ENCODE measurements around the gene FARP1. TPM values are rescaled to one million over a fixed set of nuclear protein-coding genes. Genes with fewer than 3 reads are reported as not detected.

FARP1 gene
- total and polyA plus RNA-seq, 2 of the 13 experiments (the other 11 are each of a cell fraction or from before 2014, with no cell fraction given): 70.6 to 126 TPM

DNA sequence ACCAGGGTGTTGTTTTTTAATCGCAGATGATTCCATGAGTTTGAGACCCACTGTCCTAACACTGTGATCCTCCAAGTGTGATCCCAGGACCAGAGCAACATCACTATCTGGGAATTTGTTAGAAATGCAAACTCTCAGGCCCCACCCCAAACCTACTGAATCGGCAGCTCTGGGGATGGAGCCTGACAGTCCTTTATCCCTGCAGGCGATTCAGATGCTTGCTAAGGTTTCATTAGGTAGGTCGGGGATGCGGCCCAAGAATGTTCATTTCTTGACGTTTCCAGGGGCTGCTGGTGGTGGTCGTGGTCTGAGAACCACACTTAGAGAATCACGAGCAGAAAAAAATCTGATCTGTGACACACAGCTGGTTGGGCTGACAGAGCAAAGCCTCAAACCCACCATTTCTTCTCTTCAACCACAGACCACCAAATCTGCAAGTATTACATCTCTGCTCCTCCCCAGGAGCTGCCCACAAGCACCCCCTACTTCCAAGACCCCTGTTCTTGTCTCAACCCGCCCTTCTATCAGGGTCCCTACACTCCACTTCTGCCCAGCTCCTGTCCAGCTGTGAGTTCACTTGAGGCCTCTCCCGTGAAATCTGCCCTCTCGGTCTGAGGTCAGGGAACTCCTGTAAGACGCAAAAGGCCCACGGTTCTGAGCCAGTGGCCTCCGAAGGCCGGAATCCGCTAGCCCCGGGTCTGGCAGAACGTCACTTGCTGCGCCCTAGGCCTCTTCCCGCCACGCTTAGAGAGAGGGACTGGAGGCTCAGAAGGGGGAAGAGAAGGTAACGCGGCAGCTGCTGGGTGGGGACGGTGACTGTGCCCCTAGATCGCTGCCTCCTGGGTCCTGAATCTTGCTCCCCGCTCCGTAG, 1.1 kb upstream of the FARP1 start (continued):
- TF ChIP-seq ZNF746 (CRISPR knock-in tag; IDR thresholded peaks at IDR 0.05) (peak; percentile 15; the same call in 1 of the 2 replicates), ZFP90 (CRISPR knock-in tag; IDR thresholded peaks at IDR 0.05; ENCODE audit: borderline replicate concordance) (no peak), ZSCAN31 (CRISPR knock-in tag; IDR thresholded peaks at IDR 0.05; ENCODE audit: low read depth) (0 out of 2 replicates have a peak, but pooled peaks have one; percentile 24), THAP11 (CRISPR knock-in tag; IDR thresholded peaks at IDR 0.05) (0 out of 2 replicates have a peak, but pooled peaks have one; percentile 0), ZFP37 (CRISPR knock-in tag; IDR thresholded peaks at IDR 0.05; ENCODE audit: borderline replicate concordance) (0 out of 2 replicates have a peak, but pooled peaks have one; percentile 46), POLR2AphosphoS5 (IDR thresholded peaks at IDR 0.05; ENCODE audit: low read depth, low read length) (0 out of 2 replicates have a peak, but pooled peaks have one; percentile 5), ZNF607 (CRISPR knock-in tag; IDR thresholded peaks at IDR 0.05; ENCODE audit: borderline replicate concordance) (peak; percentile 16; the same call in 1 of the 2 replicates), SRSF1 (optimal IDR thresholded peaks at IDR 0.05; ENCODE audit: low read depth, low read length) (no peak), ZNF546 (CRISPR knock-in tag; conservative IDR thresholded peaks at IDR 0.05) (0 out of 2 replicates have a peak, but pooled peaks have one; percentile 12), ZNF224 (CRISPR knock-in tag; IDR thresholded peaks at IDR 0.05) (no peak), ZNF225 (CRISPR knock-in tag; IDR thresholded peaks at IDR 0.05) (no peak), ZNF816 (CRISPR knock-in tag; IDR thresholded peaks at IDR 0.05; ENCODE audit: borderline replicate concordance) (0 out of 2 replicates have a peak, but pooled peaks have one; percentile 16)
- TF ChIP-seq, protein P1, sequence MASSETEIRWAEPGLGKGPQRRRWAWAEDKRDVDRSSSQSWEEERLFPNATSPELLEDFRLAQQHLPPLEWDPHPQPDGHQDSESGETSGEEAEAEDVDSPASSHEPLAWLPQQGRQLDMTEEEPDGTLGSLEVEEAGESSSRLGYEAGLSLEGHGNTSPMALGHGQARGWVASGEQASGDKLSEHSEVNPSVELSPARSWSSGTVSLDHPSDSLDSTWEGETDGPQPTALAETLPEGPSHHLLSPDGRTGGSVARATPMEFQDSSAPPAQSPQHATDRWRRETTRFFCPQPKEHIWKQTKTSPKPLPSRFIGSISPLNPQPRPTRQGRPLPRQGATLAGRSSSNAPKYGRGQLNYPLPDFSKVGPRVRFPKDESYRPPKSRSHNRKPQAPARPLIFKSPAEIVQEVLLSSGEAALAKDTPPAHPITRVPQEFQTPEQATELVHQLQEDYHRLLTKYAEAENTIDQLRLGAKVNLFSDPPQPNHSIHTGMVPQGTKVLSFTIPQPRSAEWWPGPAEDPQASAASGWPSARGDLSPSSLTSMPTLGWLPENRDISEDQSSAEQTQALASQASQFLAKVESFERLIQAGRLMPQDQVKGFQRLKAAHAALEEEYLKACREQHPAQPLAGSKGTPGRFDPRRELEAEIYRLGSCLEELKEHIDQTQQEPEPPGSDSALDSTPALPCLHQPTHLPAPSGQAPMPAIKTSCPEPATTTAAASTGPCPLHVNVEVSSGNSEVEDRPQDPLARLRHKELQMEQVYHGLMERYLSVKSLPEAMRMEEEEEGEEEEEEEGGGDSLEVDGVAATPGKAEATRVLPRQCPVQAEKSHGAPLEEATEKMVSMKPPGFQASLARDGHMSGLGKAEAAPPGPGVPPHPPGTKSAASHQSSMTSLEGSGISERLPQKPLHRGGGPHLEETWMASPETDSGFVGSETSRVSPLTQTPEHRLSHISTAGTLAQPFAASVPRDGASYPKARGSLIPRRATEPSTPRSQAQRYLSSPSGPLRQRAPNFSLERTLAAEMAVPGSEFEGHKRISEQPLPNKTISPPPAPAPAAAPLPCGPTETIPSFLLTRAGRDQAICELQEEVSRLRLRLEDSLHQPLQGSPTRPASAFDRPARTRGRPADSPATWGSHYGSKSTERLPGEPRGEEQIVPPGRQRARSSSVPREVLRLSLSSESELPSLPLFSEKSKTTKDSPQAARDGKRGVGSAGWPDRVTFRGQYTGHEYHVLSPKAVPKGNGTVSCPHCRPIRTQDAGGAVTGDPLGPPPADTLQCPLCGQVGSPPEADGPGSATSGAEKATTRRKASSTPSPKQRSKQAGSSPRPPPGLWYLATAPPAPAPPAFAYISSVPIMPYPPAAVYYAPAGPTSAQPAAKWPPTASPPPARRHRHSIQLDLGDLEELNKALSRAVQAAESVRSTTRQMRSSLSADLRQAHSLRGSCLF (CRISPR knock-in tag; IDR thresholded peaks at IDR 0.05; ENCODE audit: borderline replicate concordance): no peak
- TF ChIP-seq, protein P2, sequence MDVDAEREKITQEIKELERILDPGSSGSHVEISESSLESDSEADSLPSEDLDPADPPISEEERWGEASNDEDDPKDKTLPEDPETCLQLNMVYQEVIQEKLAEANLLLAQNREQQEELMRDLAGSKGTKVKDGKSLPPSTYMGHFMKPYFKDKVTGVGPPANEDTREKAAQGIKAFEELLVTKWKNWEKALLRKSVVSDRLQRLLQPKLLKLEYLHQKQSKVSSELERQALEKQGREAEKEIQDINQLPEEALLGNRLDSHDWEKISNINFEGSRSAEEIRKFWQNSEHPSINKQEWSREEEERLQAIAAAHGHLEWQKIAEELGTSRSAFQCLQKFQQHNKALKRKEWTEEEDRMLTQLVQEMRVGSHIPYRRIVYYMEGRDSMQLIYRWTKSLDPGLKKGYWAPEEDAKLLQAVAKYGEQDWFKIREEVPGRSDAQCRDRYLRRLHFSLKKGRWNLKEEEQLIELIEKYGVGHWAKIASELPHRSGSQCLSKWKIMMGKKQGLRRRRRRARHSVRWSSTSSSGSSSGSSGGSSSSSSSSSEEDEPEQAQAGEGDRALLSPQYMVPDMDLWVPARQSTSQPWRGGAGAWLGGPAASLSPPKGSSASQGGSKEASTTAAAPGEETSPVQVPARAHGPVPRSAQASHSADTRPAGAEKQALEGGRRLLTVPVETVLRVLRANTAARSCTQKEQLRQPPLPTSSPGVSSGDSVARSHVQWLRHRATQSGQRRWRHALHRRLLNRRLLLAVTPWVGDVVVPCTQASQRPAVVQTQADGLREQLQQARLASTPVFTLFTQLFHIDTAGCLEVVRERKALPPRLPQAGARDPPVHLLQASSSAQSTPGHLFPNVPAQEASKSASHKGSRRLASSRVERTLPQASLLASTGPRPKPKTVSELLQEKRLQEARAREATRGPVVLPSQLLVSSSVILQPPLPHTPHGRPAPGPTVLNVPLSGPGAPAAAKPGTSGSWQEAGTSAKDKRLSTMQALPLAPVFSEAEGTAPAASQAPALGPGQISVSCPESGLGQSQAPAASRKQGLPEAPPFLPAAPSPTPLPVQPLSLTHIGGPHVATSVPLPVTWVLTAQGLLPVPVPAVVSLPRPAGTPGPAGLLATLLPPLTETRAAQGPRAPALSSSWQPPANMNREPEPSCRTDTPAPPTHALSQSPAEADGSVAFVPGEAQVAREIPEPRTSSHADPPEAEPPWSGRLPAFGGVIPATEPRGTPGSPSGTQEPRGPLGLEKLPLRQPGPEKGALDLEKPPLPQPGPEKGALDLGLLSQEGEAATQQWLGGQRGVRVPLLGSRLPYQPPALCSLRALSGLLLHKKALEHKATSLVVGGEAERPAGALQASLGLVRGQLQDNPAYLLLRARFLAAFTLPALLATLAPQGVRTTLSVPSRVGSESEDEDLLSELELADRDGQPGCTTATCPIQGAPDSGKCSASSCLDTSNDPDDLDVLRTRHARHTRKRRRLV (CRISPR knock-in tag; IDR thresholded peaks at IDR 0.05): peak; percentile 44; the same call in 1 of the 2 replicates
- TF ChIP-seq, protein P3, sequence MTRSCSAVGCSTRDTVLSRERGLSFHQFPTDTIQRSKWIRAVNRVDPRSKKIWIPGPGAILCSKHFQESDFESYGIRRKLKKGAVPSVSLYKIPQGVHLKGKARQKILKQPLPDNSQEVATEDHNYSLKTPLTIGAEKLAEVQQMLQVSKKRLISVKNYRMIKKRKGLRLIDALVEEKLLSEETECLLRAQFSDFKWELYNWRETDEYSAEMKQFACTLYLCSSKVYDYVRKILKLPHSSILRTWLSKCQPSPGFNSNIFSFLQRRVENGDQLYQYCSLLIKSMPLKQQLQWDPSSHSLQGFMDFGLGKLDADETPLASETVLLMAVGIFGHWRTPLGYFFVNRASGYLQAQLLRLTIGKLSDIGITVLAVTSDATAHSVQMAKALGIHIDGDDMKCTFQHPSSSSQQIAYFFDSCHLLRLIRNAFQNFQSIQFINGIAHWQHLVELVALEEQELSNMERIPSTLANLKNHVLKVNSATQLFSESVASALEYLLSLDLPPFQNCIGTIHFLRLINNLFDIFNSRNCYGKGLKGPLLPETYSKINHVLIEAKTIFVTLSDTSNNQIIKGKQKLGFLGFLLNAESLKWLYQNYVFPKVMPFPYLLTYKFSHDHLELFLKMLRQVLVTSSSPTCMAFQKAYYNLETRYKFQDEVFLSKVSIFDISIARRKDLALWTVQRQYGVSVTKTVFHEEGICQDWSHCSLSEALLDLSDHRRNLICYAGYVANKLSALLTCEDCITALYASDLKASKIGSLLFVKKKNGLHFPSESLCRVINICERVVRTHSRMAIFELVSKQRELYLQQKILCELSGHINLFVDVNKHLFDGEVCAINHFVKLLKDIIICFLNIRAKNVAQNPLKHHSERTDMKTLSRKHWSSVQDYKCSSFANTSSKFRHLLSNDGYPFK (CRISPR knock-in tag; IDR thresholded peaks at IDR 0.05; ENCODE audit: borderline replicate concordance): no peak

All from HepG2 (cell line).